ENCODE data around the gene KCNK17. TPM values are rescaled to one million over a fixed set of nuclear protein-coding genes. Genes with fewer than 3 reads are reported as not detected.
A peak's percentile ranks its signal among the peaks of the same experiment; 100 is the strongest.

KCNK17 gene
- total RNA-seq, 1 experiment from 2014 or later: not detected

GRCh38 chr6:39279539-39279938 lies 34.7 kb downstream of the KCNK17 start:
- Mint-ChIP-seq H3K9me3 (ENCODE audit: low read depth, unreplicated experiment) (no peaks in the 10 kb centered on the region), H3K36me3 (ENCODE audit: insufficient read depth, unreplicated experiment) (peaks cover 5% of the 10 kb centered on the region), H3K4me3 (ENCODE audit: low read depth, unreplicated experiment) (no peak overlapping the region), H3K4me1 (ENCODE audit: low read depth, unreplicated experiment) (peaks cover 36% of the 10 kb centered on the region), H3K27me3 (ENCODE audit: unreplicated experiment) (no peaks in the 10 kb centered on the region), H3K27ac (ENCODE audit: unreplicated experiment) (peak overlapping the region; percentile 91)
- BruUV-seq (replicated peaks): no TSS peak
- DNase-seq: no peak
- CTCF ChIA-PET: interaction anchor here (1.3 to 2.0 kb wide), 3 partner anchors 23 to 89 kb away, joined by 5 to 11 read pairs (median 5); no protein-coding TSS in a partner anchor
- intact Hi-C loops (cut with micrococcal nuclease; ENCODE audit: unreplicated experiment): no loop called here
- no peak for TF ChIP-seq CTCF (IDR thresholded peaks at IDR 0.05; ENCODE audit: unreplicated experiment)

GRCh38 chr6:39276379-39276995 lies 37.7 kb downstream of the KCNK17 start:
- Mint-ChIP-seq H3K27ac (ENCODE audit: unreplicated experiment) (no peak overlapping the region), H3K27me3 (ENCODE audit: unreplicated experiment) (no peaks in the 10 kb centered on the region), H3K9me3 (ENCODE audit: low read depth, unreplicated experiment) (no peaks in the 10 kb centered on the region), H3K36me3 (ENCODE audit: insufficient read depth, unreplicated experiment) (peaks cover 5% of the 10 kb centered on the region), H3K4me3 (ENCODE audit: low read depth, unreplicated experiment) (no peak overlapping the region), H3K4me1 (ENCODE audit: low read depth, unreplicated experiment) (peaks cover 16% of the 10 kb centered on the region)
- intact Hi-C loops (cut with micrococcal nuclease; ENCODE audit: unreplicated experiment): no loop called here
- DNase-seq: no peak
- TF ChIP-seq CTCF (IDR thresholded peaks at IDR 0.05; ENCODE audit: unreplicated experiment): no peak
- CTCF ChIA-PET: no interaction called here
- BruUV-seq (replicated peaks): no TSS peak

GRCh38 chr6:39274903-39275302 lies 39.3 kb downstream of the KCNK17 start:
- CTCF ChIA-PET: no interaction called here
- no TSS peak for BruUV-seq (replicated peaks)
- no peak for DNase-seq
- Mint-ChIP-seq H3K27ac (ENCODE audit: unreplicated experiment) (no peak overlapping the region), H3K36me3 (ENCODE audit: insufficient read depth, unreplicated experiment) (peaks cover under 1% of the 10 kb centered on the region), H3K4me3 (ENCODE audit: low read depth, unreplicated experiment) (no peak overlapping the region), H3K27me3 (ENCODE audit: unreplicated experiment) (no peaks in the 10 kb centered on the region), H3K4me1 (ENCODE audit: low read depth, unreplicated experiment) (peaks cover 7% of the 10 kb centered on the region), H3K9me3 (ENCODE audit: low read depth, unreplicated experiment) (no peaks in the 10 kb centered on the region)
- no peak for TF ChIP-seq CTCF (IDR thresholded peaks at IDR 0.05; ENCODE audit: unreplicated experiment)
- intact Hi-C loops (cut with micrococcal nuclease; ENCODE audit: unreplicated experiment): no loop called here

- no peak overlapping the region for H3K4me3 Mint-ChIP-seq (ENCODE audit: low read depth, unreplicated experiment)
- CTCF ChIA-PET: no interaction called here
- no TSS peak for BruUV-seq (replicated peaks)
- no peaks in the 10 kb centered on the region for H3K9me3 Mint-ChIP-seq (ENCODE audit: low read depth, unreplicated experiment)
- TF ChIP-seq CTCF (IDR thresholded peaks at IDR 0.05; ENCODE audit: unreplicated experiment): no peak
- DNase-seq: no peak
- peaks cover 8% of the 10 kb centered on the region for H3K4me1 Mint-ChIP-seq (ENCODE audit: low read depth, unreplicated experiment)
- no peaks in the 10 kb centered on the region for H3K27me3 Mint-ChIP-seq (ENCODE audit: unreplicated experiment)
- intact Hi-C loops (cut with micrococcal nuclease; ENCODE audit: unreplicated experiment): no loop called here
- no peaks in the 10 kb centered on the region for H3K36me3 Mint-ChIP-seq (ENCODE audit: insufficient read depth, unreplicated experiment)
- no peak overlapping the region for H3K27ac Mint-ChIP-seq (ENCODE audit: unreplicated experiment)
Measured at GRCh38 chr6:39274471-39274870, 39.7 kb downstream of the KCNK17 start.
